Muscle of leg (tissue), 11 donors: ENCODE data around the gene MYO1G. TPM values are rescaled to one million over a fixed set of nuclear protein-coding genes. Genes with fewer than 3 reads are reported as not detected.

Experiments
- DNase-seq: peaks from one replicate; pipeline ENCODE4 v3.0.0; 2013
- H3K27ac ChIP-seq: one replicate; pipeline ENCODE4 v1.5.1; 2013; ENCODE audit warnings: mild to moderate bottlenecking, low read length, control low read depth
- H3K27me3 ChIP-seq: one replicate; pipeline ENCODE4 v1.6.1; 2013; ENCODE audit warnings: low read length; ENCODE audit not compliant: control insufficient read depth, insufficient read depth
- H3K36me3 ChIP-seq: one replicate; pipeline ENCODE4 v1.6.1; 2013; ENCODE audit warnings: low read length; ENCODE audit not compliant: control insufficient read depth, insufficient read depth
- H3K4me1 ChIP-seq: one replicate; pipeline ENCODE4 v1.6.1; 2013; ENCODE audit warnings: low read length; ENCODE audit not compliant: control insufficient read depth, insufficient read depth
- H3K4me3 ChIP-seq: one replicate; pipeline ENCODE4 v1.5.1; 2013; ENCODE audit warnings: low read length, control low read depth
- H3K9me3 ChIP-seq: replicated peaks from 2 replicates; pipeline ENCODE4 v1.6.1; 2013; ENCODE audit warnings: low read depth, low read length; ENCODE audit not compliant: control insufficient read depth
- WGBS: methylation state at CpG from one replicate; pipeline ENCODE4 v1.1.5; 2013; ENCODE audit warnings: missing lambda C conversion rate; ENCODE audit not compliant: insufficient coverage; 5-methylcytosine and 5-hydroxymethylcytosine counted together
- polyA plus RNA-seq, 8 donors: library from polyadenylated mRNA; unstranded; fragments of 120-200 nt; gene quantifications; one replicate each; pipeline versions ENCODE4 v1.2.1 to v1.2.3, GENCODE V29; 2013; ENCODE audit warnings: inconsistent platforms in 1 of 8, low replicate concordance in 1 of 8; ENCODE audit not compliant: insufficient read length in 8 of 8, insufficient read depth in 1 of 8
- total RNA-seq: library from RNA; stranded (reverse); fragments of 120-200 nt; gene quantifications from one replicate; pipeline ENCODE4 v1.2.4, GENCODE V29; 2013

The MYO1G gene
- total and polyA plus RNA-seq, 9 donors = 0.58 to 1.2 (median 0.68) TPM

DNA sequence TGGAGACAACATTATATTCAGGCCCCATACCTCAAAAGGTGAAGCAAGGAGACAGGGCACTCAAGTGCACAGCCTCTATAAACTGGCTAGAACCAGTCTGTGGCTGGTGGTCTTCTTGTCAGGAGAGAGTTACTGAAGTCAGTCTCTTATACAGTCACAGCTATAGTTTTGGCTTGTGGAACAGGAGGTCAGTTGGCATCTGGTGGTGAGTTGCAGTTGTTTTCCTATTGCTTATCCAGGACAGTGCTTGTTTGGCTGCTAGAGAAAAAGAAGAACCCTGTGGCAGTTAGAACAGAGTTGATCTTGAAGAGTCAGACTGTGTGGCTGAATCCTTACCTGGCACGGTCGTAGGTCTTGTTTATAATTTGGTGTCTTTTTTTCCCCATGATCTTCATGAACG, 38.4 kb upstream of the MYO1G start:
- DNase-seq = no peak
- no peaks in the 10 kb centered on the region for H3K27me3 ChIP-seq
- H3K4me1 ChIP-seq = no peaks in the 10 kb centered on the region
- H3K36me3 ChIP-seq = peaks cover 9% of the 10 kb centered on the region
- H3K4me3 ChIP-seq = no peak overlapping the region
- no peak overlapping the region for H3K27ac ChIP-seq
- no CpG with 5 or more reads among the region's 3 CpGs for WGBS
- peaks cover 2% of the 10 kb centered on the region for H3K9me3 ChIP-seq

DNA sequence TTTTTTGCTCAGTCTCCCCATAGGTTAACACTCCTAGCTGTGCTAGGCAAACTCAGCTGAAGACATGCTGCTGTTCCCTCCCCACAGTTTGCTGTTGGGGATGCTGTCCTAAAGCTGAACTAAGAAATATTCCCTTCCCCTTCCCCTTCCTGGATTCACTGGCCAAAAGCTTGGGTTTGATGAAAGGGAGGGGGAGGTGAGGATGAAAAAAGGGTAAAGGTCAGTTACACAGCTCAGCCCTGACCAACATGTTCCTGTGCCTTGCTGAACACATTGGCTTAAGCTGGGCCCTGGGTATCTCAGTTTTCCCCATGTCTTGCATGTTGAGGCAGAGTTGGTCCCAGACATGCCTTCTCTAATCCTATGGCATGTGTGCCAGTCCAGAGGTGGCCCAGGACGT, 36.5 kb upstream of the MYO1G start:
- 60% methylated on average over 1 of the region's 1 CpG for WGBS
- H3K36me3 ChIP-seq = peaks cover 11% of the 10 kb centered on the region
- H3K4me1 ChIP-seq = no peaks in the 10 kb centered on the region
- no peak overlapping the region for H3K4me3 ChIP-seq
- H3K9me3 ChIP-seq = peaks cover 2% of the 10 kb centered on the region
- no peak for DNase-seq
- H3K27me3 ChIP-seq = no peaks in the 10 kb centered on the region
- H3K27ac ChIP-seq = no peak overlapping the region

DNA sequence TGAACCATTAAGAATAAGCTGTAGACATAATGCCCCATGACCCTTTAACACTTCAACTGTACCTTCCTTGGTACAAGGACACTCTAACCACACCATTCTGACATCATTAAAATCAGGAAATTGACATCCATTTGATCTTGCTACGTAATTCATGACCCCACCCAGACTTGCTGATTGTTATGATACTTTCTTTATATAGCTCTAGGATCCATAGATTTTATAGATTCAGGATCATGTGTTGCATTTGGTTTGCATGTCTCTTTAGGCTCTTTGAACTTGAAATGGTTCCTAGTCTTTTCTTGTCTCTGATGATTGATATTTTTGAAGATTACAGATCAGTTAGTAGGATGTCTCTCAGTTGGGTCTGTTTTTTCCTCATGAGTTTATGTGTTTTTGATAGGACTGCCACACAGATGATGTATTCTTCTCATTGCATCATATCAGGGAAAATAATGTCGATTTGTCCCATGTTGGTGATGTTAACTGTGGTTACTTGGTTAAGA, 34.7 kb upstream of the MYO1G start:
- Histone ChIP-seq H3K4me3 (no peak overlapping the region), H3K27ac (no peak overlapping the region), H3K27me3 (no peaks in the 10 kb centered on the region), H3K36me3 (peaks cover 6% of the 10 kb centered on the region), H3K4me1 (no peaks in the 10 kb centered on the region), H3K9me3 (peaks cover 2% of the 10 kb centered on the region)
- no CpG with 5 or more reads among the region's 2 CpGs for WGBS
- no peak for DNase-seq

DNA sequence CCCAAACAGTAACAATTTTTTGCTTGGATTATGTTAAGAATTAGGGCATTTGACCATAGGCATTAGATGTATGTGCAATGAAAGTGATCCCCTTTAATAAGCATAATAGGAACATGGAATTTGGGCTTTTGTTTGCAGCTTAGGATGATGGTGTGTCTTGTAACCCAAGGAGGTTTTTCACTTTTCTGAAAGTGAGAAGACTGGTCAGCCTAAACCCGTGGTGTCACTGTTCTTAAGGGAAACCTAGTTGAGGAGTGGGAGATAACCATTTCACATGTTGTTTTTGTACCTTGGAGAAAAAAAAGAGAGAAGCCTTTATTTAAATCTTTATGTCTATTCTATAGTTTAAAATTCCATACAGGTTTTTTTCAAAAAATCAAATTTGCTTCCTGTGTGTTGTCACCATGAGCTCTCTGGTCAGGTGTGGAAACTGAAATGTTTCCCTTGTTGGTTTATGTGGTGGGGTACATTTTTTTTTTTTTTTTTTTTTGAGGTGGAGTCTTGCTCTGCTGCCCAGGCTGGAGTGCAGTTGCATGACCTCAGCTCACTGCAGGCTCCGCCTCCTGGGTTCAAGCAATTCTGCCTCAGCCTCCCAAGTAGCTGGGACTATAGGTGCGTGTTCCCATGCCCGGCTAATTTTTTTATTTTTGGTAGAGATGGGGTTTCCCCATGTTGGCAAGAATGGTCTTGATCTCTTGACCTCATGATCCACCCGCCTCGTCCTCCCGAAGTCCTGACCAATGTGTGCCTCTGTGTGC, 28.9 kb upstream of the MYO1G start:
- H3K9me3 ChIP-seq = no peaks in the 10 kb centered on the region
- H3K4me1 ChIP-seq = no peaks in the 10 kb centered on the region
- WGBS = no CpG with 5 or more reads among the region's 7 CpGs
- no peak overlapping the region for H3K27ac ChIP-seq
- H3K27me3 ChIP-seq = no peaks in the 10 kb centered on the region
- H3K36me3 ChIP-seq = peaks cover 19% of the 10 kb centered on the region
- H3K4me3 ChIP-seq = no peak overlapping the region
- no peak for DNase-seq

DNA sequence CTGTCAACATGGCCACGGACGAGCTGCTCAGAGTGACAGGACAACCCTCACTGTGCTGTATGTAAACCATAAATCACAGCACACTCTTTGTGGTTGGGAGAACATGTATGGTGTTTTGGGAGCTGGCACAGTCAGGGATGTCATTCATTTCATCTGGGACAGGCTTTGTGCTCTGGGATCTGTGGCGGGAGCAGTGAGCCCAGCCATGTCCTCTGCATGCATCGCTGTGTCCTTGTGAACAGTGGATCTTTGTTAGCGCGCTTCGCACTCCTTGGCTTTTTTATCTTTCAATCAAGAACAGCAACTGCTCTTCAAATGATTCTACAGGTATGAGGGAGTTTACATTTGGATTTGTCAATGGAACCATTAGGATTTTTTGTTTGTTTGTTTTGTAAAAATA, 28.3 kb upstream of the MYO1G start:
- Histone ChIP-seq H3K27me3 (no peaks in the 10 kb centered on the region), H3K27ac (no peak overlapping the region), H3K4me3 (no peak overlapping the region), H3K9me3 (no peaks in the 10 kb centered on the region), H3K4me1 (no peaks in the 10 kb centered on the region), H3K36me3 (peaks cover 20% of the 10 kb centered on the region)
- no CpG with 5 or more reads among the region's 7 CpGs for WGBS
- no peak for DNase-seq

DNA sequence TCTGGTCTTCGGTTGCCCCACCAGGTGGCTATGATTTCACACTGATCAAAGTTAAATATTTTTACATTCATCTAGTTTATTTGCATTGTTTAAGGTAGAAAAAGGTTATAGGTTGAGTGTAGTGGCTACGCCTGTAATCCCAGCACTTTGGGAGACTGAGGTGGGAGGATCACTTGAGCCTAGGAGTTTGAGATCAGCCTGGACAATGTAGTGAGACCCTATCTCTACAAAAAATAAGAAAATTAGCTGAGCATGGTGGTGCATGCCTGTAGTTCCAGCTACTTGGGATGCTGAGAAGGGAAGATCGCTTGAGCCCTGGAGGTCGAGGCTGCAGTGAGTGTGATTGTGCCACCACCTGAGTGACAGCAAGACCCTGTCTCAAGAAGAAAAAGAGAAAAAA, 25.0 kb upstream of the MYO1G start:
- whole genome bisulfite sequencing = 100% methylated on average over 1 of the region's 4 CpGs
- Histone ChIP-seq H3K4me1 (peaks cover 7% of the 10 kb centered on the region), H3K9me3 (no peaks in the 10 kb centered on the region), H3K27me3 (no peaks in the 10 kb centered on the region), H3K4me3 (no peak overlapping the region), H3K36me3 (peaks cover 17% of the 10 kb centered on the region), H3K27ac (no peak overlapping the region)
- no peak for DNase-seq

DNA sequence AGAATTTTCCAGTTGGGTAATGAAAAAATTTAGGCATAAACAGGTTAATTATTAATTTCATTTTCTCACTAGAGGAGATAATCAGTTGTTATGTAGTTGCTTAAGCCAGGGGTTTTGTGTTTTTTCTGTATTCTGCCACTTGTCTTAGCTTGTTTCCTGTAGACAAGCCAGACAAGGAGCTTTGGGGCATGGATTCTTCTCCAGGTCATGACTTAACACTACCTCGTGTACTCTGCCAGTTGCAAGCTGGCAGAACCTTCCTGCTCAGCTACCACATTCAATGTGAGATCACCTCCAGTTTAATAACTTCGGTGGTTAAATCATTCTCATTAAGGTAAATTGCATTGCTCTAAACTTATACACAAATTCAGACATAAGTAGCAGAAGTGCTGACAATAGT, 23.0 kb upstream of the MYO1G start:
- no peak for DNase-seq
- no peak overlapping the region for H3K27ac ChIP-seq

DNA sequence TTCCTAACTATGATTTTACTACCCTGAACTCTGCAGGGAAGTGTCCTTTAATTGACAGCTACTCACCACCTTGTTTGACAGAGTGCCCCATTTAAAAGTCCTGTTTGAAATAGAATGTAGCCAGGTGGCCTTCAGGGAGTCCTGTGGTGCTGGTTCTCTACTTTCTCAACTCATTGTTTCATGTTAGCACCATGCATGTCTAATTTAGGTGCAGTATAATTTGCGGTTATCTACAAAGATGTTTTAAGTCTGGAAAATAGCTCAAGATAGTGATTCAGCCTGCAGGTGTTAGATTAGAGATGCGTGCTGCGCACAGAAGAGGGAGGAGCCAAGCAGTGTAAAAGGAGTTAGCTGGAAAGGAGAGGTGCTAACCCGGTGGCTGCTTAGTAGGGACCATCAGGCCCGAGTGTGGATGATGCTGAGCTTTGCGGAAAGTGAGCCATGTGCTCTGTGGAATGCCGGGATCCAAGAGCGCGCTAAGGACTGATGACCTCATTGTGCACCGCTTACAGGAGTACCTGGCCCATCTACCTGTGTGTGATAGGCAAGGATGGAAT, 22.4 kb upstream of the MYO1G start:
- no peak for DNase-seq
- 34% methylated on average over 10 of the region's 10 CpGs for WGBS
- Histone ChIP-seq H3K4me1 (peaks cover 7% of the 10 kb centered on the region), H3K9me3 (no peaks in the 10 kb centered on the region), H3K27me3 (no peaks in the 10 kb centered on the region), H3K36me3 (peaks cover 10% of the 10 kb centered on the region), H3K4me3 (peak overlapping the region; percentile 74), H3K27ac (peak overlapping the region; percentile 92)

More for the DNA sequence above, 23.0 kb upstream of the MYO1G start:
- no CpG with 5 or more reads among the region's 2 CpGs for WGBS
- H3K4me3 ChIP-seq = no peak overlapping the region
- H3K4me1 ChIP-seq = peaks cover 7% of the 10 kb centered on the region
- peaks cover 14% of the 10 kb centered on the region for H3K36me3 ChIP-seq
- H3K27me3 ChIP-seq = no peaks in the 10 kb centered on the region
- H3K9me3 ChIP-seq = no peaks in the 10 kb centered on the region

DNA sequence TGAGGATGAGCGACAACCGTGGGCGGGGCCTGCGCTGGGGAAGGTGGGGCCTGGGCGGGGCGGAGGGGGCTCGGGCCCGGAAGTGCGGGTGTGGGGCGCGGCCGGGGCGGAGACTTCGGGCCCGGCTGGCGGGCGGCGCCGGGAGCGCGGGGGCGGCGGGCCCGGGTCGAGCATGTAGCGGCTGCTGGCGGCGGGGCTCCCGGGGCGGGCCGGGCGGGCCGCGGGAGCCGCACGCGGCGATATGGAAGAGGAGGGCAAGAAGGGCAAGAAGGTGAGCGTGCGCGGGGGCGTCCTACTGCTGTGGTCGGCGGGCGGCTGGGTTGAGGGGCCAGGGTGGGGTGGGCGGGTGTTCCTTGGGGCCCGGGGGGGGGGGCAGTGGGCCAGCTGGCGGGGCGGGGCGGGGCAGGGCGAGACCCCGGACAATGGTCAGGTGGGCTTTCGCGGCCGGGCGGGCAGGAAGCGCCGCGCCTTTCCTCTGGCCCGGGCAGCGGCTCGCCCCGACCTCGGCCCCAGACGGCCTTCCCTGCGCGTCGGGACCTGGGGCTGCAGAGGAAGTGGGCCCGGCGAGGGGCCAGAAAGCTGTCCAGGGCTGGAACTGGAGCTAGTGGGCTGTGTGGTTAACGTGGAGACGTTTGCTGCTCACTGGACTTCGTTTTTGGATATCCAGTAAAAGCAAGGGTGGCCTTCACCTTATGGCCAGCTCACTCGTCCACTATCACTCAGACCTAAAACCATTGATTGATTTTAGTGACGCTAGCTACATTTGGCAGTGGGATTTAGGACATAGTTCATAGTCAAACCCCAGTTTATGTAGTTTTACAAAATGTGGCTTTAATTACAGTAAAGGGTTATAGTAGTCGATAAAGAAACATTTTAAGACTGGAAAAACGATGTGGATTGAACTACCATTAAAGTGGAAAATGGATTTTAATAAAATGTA, 21.5 kb upstream of the MYO1G start, which contains the start of gene CCM2:
CCM2 (plus strand) TSS at position 109 of the 940 bp plus-strand sequence; CDS start at position 242, 133 bp downstream.
- peak; percentile 76 for DNase-seq
- Histone ChIP-seq H3K9me3 (no peaks in the 10 kb centered on the region), H3K27ac (peak within 1 kb of the TSS; percentile 93), H3K4me1 (peaks cover 7% of the 10 kb centered on the region), H3K27me3 (no peaks in the 10 kb centered on the region), H3K36me3 (peaks cover 6% of the 10 kb centered on the region), H3K4me3 (peak within 1 kb of the TSS; percentile 74)
- WGBS = under 1% methylated on average over 34 of the region's 77 CpGs
